HG02884 (cell line): ENCODE data around the gene TSC22D4.
"Not testable (repeated sequence)": the region's sequence is repeated elsewhere in the genome, so short reads cannot be mapped to it uniquely, and the experiment has no call there.

Source experiments
- ATAC-seq: cut with Tn5 transposase; IDR thresholded peaks from one replicate; pipeline ENCODE4 v1.9.1; 2021; ENCODE audit warnings: mild to moderate bottlenecking, moderate library complexity; ENCODE audit not compliant: unreplicated experiment

Gene TSC22D4

GRCh38 chr7:100478958-100479660 lies at the start of gene TSC22D4:
Gene TSC22D4, minus strand, starts transcription at chr7:100479214. Its CDS starts 1,176 bp downstream, at chr7:100478038.
- peak; percentile 55 for ATAC-seq

GRCh38 chr7:100528108-100528866 lies 49.3 kb upstream of the TSC22D4 start:
- ATAC-seq, result not testable (repeated sequence)

GRCh38 chr7:100523192-100523591 lies 44.2 kb upstream of the TSC22D4 start:
- ATAC-seq, result not testable (repeated sequence)

- not testable (repeated sequence) for ATAC-seq
These were observed 43.0 kb upstream of the TSC22D4 start for GRCh38 chr7:100521909-100522593.

- ATAC-seq, result no peak
These were observed 42.1 kb upstream of the TSC22D4 start for GRCh38 chr7:100521076-100521475.

GRCh38 chr7:100520138-100520537 lies 41.1 kb upstream of the TSC22D4 start:
- no peak for ATAC-seq

GRCh38 chr7:100519580-100519979 lies 40.6 kb upstream of the TSC22D4 start:
- no peak for ATAC-seq

GRCh38 chr7:100517305-100517704 lies 38.3 kb upstream of the TSC22D4 start:
- ATAC-seq, result no peak

- no peak for ATAC-seq
These were observed 37.3 kb upstream of the TSC22D4 start for GRCh38 chr7:100516135-100516812.

GRCh38 chr7:100515072-100515532 lies 36.1 kb upstream of the TSC22D4 start:
- ATAC-seq, result no peak

GRCh38 chr7:100513212-100513810 lies 34.3 kb upstream of the TSC22D4 start:
- no peak for ATAC-seq

- ATAC-seq, result no peak
These were observed 31.6 kb upstream of the TSC22D4 start for GRCh38 chr7:100510437-100511239.

- no peak for ATAC-seq
These were observed 30.2 kb upstream of the TSC22D4 start for GRCh38 chr7:100509231-100509630.

- ATAC-seq, result no peak
These were observed 27.4 kb upstream of the TSC22D4 start for GRCh38 chr7:100506356-100506923.

- no peak for ATAC-seq
These were observed 26.0 kb upstream of the TSC22D4 start for GRCh38 chr7:100504887-100505611.

GRCh38 chr7:100504031-100504430 lies 25.0 kb upstream of the TSC22D4 start:
- not testable (repeated sequence) for ATAC-seq

GRCh38 chr7:100500743-100501142 lies 21.7 kb upstream of the TSC22D4 start:
- ATAC-seq, result not testable (repeated sequence)

- no peak for ATAC-seq
These were observed 17.5 kb upstream of the TSC22D4 start for GRCh38 chr7:100496509-100496908.
